Ishikawa (cell line): ENCODE measurements around the gene COL6A5.

ENCODE experiments used
- EP300 ChIP-seq: IDR thresholded peaks from 2 replicates; pipeline ENCODE4 v1.6.1; 2012; ENCODE audit warnings: borderline replicate concordance
- YY1 ChIP-seq: IDR thresholded peaks from 2 replicates; pipeline ENCODE4 v1.6.1; 2012; ENCODE audit warnings: low read depth
- ZBTB7A ChIP-seq: IDR thresholded peaks from 2 replicates; pipeline ENCODE4 v1.6.1; 2012; ENCODE audit warnings: low read depth
- TF ChIP-seq, protein P1 (sequence below): IDR thresholded peaks from 2 replicates; pipeline ENCODE4 v1.6.1; 2012; ENCODE audit warnings: low read depth, mild to moderate bottlenecking

DNA sequence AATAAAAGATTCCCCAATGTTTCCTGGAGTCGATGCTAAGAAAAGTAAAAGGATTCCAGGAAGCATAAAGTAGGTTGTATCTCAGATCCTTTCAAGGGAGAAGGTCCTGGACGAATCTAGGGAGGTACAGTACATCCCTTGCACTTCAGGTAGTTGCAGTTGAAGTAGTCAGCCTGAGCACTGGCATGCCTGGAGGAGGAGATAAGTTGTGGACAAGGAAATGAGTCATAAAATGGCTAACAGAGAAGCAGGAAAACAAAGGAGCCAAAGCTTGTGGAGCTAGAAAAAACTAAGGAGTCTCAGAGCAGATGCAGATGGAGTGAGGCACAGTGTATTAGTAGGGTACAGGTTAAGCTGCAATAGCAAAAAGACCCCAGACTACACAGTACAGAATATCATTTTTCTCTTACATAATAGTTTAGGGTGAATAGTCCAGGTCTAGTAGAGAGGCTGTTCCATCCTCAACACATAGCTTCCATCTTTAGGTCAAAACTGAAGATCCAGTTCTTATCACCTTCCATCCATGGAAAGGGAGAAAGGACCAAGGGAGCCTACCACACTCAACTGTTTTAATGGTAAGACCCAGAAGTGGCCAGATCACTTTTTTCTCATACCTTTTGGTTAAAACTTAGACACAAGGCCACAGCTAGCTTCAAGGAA, 41.3 kb downstream of the COL6A5 start:
- TF ChIP-seq, protein P1, sequence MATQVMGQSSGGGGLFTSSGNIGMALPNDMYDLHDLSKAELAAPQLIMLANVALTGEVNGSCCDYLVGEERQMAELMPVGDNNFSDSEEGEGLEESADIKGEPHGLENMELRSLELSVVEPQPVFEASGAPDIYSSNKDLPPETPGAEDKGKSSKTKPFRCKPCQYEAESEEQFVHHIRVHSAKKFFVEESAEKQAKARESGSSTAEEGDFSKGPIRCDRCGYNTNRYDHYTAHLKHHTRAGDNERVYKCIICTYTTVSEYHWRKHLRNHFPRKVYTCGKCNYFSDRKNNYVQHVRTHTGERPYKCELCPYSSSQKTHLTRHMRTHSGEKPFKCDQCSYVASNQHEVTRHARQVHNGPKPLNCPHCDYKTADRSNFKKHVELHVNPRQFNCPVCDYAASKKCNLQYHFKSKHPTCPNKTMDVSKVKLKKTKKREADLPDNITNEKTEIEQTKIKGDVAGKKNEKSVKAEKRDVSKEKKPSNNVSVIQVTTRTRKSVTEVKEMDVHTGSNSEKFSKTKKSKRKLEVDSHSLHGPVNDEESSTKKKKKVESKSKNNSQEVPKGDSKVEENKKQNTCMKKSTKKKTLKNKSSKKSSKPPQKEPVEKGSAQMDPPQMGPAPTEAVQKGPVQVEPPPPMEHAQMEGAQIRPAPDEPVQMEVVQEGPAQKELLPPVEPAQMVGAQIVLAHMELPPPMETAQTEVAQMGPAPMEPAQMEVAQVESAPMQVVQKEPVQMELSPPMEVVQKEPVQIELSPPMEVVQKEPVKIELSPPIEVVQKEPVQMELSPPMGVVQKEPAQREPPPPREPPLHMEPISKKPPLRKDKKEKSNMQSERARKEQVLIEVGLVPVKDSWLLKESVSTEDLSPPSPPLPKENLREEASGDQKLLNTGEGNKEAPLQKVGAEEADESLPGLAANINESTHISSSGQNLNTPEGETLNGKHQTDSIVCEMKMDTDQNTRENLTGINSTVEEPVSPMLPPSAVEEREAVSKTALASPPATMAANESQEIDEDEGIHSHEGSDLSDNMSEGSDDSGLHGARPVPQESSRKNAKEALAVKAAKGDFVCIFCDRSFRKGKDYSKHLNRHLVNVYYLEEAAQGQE = no peak
- TF ChIP-seq EP300 (no peak), YY1 (no peak), ZBTB7A (no peak)
